ENCODE data around the gene STON2. TPM values are rescaled to one million over a fixed set of nuclear protein-coding genes. Genes with fewer than 3 reads are reported as not detected.
"Not testable (repeated sequence)": the region's sequence is repeated elsewhere in the genome, so short reads cannot be mapped to it uniquely, and the experiment has no call there.

Gene STON2
- polyA plus RNA-seq, 10 donors, result 10.0 to 21.8 (median 15.7) TPM

GRCh38 chr14:81385886-81386285, 14.2 kb downstream of the STON2 start:
- DNase-seq, result no peak

GRCh38 chr14:81385419-81385818, 14.7 kb downstream of the STON2 start:
- no peak for DNase-seq

GRCh38 chr14:81384900-81385299, 15.2 kb downstream of the STON2 start:
- no peak for DNase-seq

- no peak for DNase-seq
These were observed 17.5 kb downstream of the STON2 start for GRCh38 chr14:81382517-81383225.

GRCh38 chr14:81380009-81380408, 20.1 kb downstream of the STON2 start:
- DNase-seq, result not testable (repeated sequence)

GRCh38 chr14:81371802-81372201, 28.3 kb downstream of the STON2 start:
- DNase-seq, result no peak

- no peak for DNase-seq
These were observed 32.6 kb downstream of the STON2 start for GRCh38 chr14:81367563-81367962.

GRCh38 chr14:81366884-81367283, 33.2 kb downstream of the STON2 start:
- no peak for DNase-seq

- no peak for DNase-seq
These were observed 33.9 kb downstream of the STON2 start for GRCh38 chr14:81366214-81366613.

GRCh38 chr14:81363746-81364378, 36.3 kb downstream of the STON2 start:
- peak; percentile 59 to 87 (median 74) for DNase-seq

GRCh38 chr14:81353691-81354323, 46.3 kb downstream of the STON2 start:
- DNase-seq, result no peak

- DNase-seq, result no peak
These were observed 47.7 kb downstream of the STON2 start for GRCh38 chr14:81352413-81352812.

GRCh38 chr14:81351205-81351604, 48.9 kb downstream of the STON2 start:
- no peak for DNase-seq

- DNase-seq, result peak in 2 of 3 donors; percentile 20 to 31
These were observed 49.6 kb downstream of the STON2 start for GRCh38 chr14:81350344-81351130.

- no peak for DNase-seq
These were observed 52.1 kb downstream of the STON2 start for GRCh38 chr14:81348061-81348460.

- no peak for DNase-seq
These were observed 54.3 kb downstream of the STON2 start for GRCh38 chr14:81345781-81346180.

GRCh38 chr14:81344481-81345160, 55.5 kb downstream of the STON2 start:
- peak in 2 of 3 donors; percentile 20 to 44 for DNase-seq

- no peak for DNase-seq
These were observed 56.4 kb downstream of the STON2 start for GRCh38 chr14:81343701-81344100.

GRCh38 chr14:81342850-81343580, 57.1 kb downstream of the STON2 start:
- peak; percentile 9 to 65 (median 29) for DNase-seq

- DNase-seq, result no peak
These were observed 58.3 kb downstream of the STON2 start for GRCh38 chr14:81341781-81342180.

- DNase-seq, result peak; percentile 28 to 62 (median 47)
These were observed 58.8 kb downstream of the STON2 start for GRCh38 chr14:81341370-81341769.
